Smooth muscle cell (in vitro differentiated cells): ENCODE data around the gene SMG6. TPM values are rescaled to one million over a fixed set of nuclear protein-coding genes. Genes with fewer than 3 reads are reported as not detected.

ENCODE experiments used
- DNase-seq: peaks from one replicate; lab custom pipeline; 2025; ENCODE audit not compliant: unreplicated experiment; lab: John Stamatoyannopoulos, UW
- H2AFZ ChIP-seq: fragments of 200-600 bp; sonication (generic); 2 replicates; pipeline ENCODE4 v1.6.0; 2016; ENCODE audit warnings: antibody characterized with exemption, low read depth, mild to moderate bottlenecking
- H3F3A ChIP-seq: fragments of 200-600 bp; sonication (generic); 2 replicates; pipeline ENCODE4 v1.6.0; 2017; ENCODE audit warnings: antibody characterized with exemption, low read depth
- H3K27ac ChIP-seq: fragments of 200-600 bp; sonication (generic); 2 replicates; pipeline ENCODE4 v1.5.1; 2016; ENCODE audit warnings: low read depth, mild to moderate bottlenecking
- H3K27me3 ChIP-seq: fragments of 200-600 bp; sonication (generic); 2 replicates; pipeline ENCODE4 v1.6.1; 2016; ENCODE audit warnings: low read depth, mild to moderate bottlenecking
- H3K36me3 ChIP-seq: fragments of 200-600 bp; sonication (generic); 2 replicates; pipeline ENCODE4 v1.5.1; 2016; ENCODE audit warnings: low read depth
- H3K4me1 ChIP-seq: fragments of 200-600 bp; sonication (generic); 2 replicates; pipeline ENCODE4 v1.5.1; 2016; ENCODE audit warnings: low read depth
- H3K4me2 ChIP-seq: fragments of 200-600 bp; sonication (generic); 2 replicates; pipeline ENCODE4 v1.6.0; 2016; ENCODE audit warnings: mild to moderate bottlenecking
- H3K4me3 ChIP-seq: fragments of 200-600 bp; sonication (generic); 2 replicates; pipeline ENCODE4 v1.5.1; 2016; ENCODE audit warnings: mild to moderate bottlenecking
- H3K79me2 ChIP-seq: fragments of 200-600 bp; sonication (generic); 2 replicates; pipeline ENCODE4 v1.6.0; 2016; ENCODE audit warnings: low read depth, mild to moderate bottlenecking
- H3K9ac ChIP-seq: fragments of 200-600 bp; sonication (generic); 2 replicates; pipeline ENCODE4 v1.6.0; 2016; ENCODE audit warnings: low read depth
- H3K9me3 ChIP-seq: fragments of 200-600 bp; sonication (generic); replicated peaks from 2 replicates; pipeline ENCODE4 v1.5.1; 2016; ENCODE audit warnings: low read depth
- H4K20me1 ChIP-seq: fragments of 200-600 bp; sonication (generic); 2 replicates; pipeline ENCODE4 v1.6.0; 2016; ENCODE audit warnings: low read depth
- CTCF ChIP-seq: fragments of 200-600 bp; sonication (generic); IDR thresholded peaks from 2 replicates; pipeline ENCODE4 v1.5.1; 2017; ENCODE audit warnings: borderline replicate concordance, mild to moderate bottlenecking, antibody characterized with exemption; ENCODE audit not compliant: insufficient read depth, poor library complexity, severe bottlenecking
- WGBS: methylation state at CpG from one replicate; pipeline ENCODE4 v1.1.7; 2016; ENCODE audit warnings: low lambda C conversion rate; 5-methylcytosine and 5-hydroxymethylcytosine counted together
- polyA plus RNA-seq: library from polyadenylated mRNA; unstranded; fragments of >200 nt; fragmentation: Nextera tagmentation; extraction: Ambion mirVana; gene quantifications from 2 replicates; pipeline ENCODE4 v1.2.1, GENCODE V29; 2016
- total RNA-seq: library from RNA; depleted of rRNA; stranded (reverse); fragments of >200 nt; gene quantifications from 2 replicates; pipeline ENCODE4 v1.2.3, GENCODE V29; 2014

The SMG6 gene
- 11.2 and 21.4 TPM in 2 replicates for total RNA-seq
- 10.6 and 13.1 TPM in 2 replicates for polyA plus RNA-seq

GRCh38 chr17:2303204-2304188 is at the start of gene SMG6, which contains the start of gene SRR:
SMG6 (minus strand) TSS chr17:2303785; CDS start chr17:2303720, 65 bp downstream.
SRR (plus strand) TSS chr17:2303950; CDS start chr17:2315561, 11,611 bp downstream.
- peaks cover 6% of the 10 kb centered on the region for H3K4me1 ChIP-seq
- H3K4me3 ChIP-seq, result peak within 1 kb of the TSS; percentile 96
- peak within 1 kb of the TSS; percentile 89 for H3K9ac ChIP-seq
- DNase-seq, result peak; percentile 87
- H3K9me3 ChIP-seq, result no peaks in the 10 kb centered on the region
- peaks cover 4% of the 10 kb centered on the region for H3K36me3 ChIP-seq
- no peaks in the 10 kb centered on the region for H3K27me3 ChIP-seq
- peaks cover 25% of the 10 kb centered on the region for H4K20me1 ChIP-seq
- peak within 1 kb of the TSS; percentile 94 for H2AFZ ChIP-seq
- H3K4me2 ChIP-seq, result peak within 1 kb of the TSS; percentile 95
- WGBS, result 3% methylated on average over 45 of the region's 108 CpGs
- H3F3A ChIP-seq, result no peaks in the 10 kb centered on the region
- TF ChIP-seq CTCF, result no peak
- peaks cover 59% of the 10 kb centered on the region for H3K79me2 ChIP-seq
- H3K27ac ChIP-seq, result peak within 1 kb of the TSS; percentile 86

GRCh38 chr17:2351269-2351668 is 47.7 kb upstream of the SMG6 start:
- Histone ChIP-seq H3K9ac (no peak overlapping the region), H3K4me1 (peaks cover 13% of the 10 kb centered on the region), H3K9me3 (no peaks in the 10 kb centered on the region), H4K20me1 (peaks cover 5% of the 10 kb centered on the region), H3K36me3 (no peaks in the 10 kb centered on the region), H3K79me2 (no peaks in the 10 kb centered on the region), H3K4me3 (no peak overlapping the region), H3F3A (no peaks in the 10 kb centered on the region), H3K27me3 (no peaks in the 10 kb centered on the region), H3K4me2 (no peak overlapping the region), H2AFZ (no peak overlapping the region), H3K27ac (no peak overlapping the region)
- DNase-seq, result no peak
- WGBS, result over 99% methylated on average over 6 of the region's 6 CpGs
- no peak for TF ChIP-seq CTCF

- 34% methylated on average over 11 of the region's 11 CpGs for WGBS
- H3K27ac ChIP-seq, result no peak overlapping the region
- H2AFZ ChIP-seq, result no peak overlapping the region
Observed at GRCh38 chr17:2347805-2348685, 44.5 kb upstream of the SMG6 start.

More at GRCh38 chr17:2347805-2348685, 44.5 kb upstream of the SMG6 start:
- no peak overlapping the region for H3K4me3 ChIP-seq
- peaks cover 13% of the 10 kb centered on the region for H3K4me1 ChIP-seq
- no peaks in the 10 kb centered on the region for H3K79me2 ChIP-seq
- peak overlapping the region; percentile 2 for H3K4me2 ChIP-seq
- no peak for TF ChIP-seq CTCF
- H3K27me3 ChIP-seq, result no peaks in the 10 kb centered on the region
- H4K20me1 ChIP-seq, result peaks cover 2% of the 10 kb centered on the region
- DNase-seq, result no peak
- no peak overlapping the region for H3K9ac ChIP-seq
- peaks cover 11% of the 10 kb centered on the region for H3F3A ChIP-seq
- no peaks in the 10 kb centered on the region for H3K9me3 ChIP-seq
- no peaks in the 10 kb centered on the region for H3K36me3 ChIP-seq
